Measurements from ENCODE around the gene LCLAT1. TPM values are rescaled to one million over a fixed set of nuclear protein-coding genes. Genes with fewer than 3 reads are reported as not detected.

LCLAT1 gene
- total RNA-seq, 1 donor from 2014 or later = 13.0 TPM

DNA sequence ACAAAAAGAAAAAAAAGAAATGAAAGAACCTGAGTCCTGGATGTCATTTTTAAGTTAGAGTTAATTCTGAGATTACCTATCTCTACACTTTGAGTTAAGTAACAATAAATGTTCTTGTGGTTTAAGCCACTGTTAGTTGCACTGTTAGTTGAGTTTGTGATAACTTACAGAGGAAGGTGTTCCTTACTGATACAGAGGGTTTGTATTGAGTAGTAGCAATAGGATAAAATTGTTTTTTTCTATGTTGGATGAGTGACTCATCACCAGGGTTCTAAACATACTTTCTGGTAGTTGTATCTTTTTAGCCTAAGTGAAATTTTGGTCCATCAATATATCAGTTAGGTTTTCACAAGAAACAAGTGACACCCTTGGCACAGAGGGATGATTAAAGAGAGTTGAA is 4.0 kb upstream of the LCLAT1 start:
- Histone ChIP-seq H3K27ac (no peak overlapping the region), H3K36me3 (no peaks in the 10 kb centered on the region), H3K9me3 (no peaks in the 10 kb centered on the region), H3K27me3 (ENCODE audit: low read depth) (no peaks in the 10 kb centered on the region), H3K4me3 (no peak overlapping the region), H3K4me1 (peaks cover 12% of the 10 kb centered on the region)
- ATAC-seq (no peak), DNase-seq (no peak)
- intact Hi-C loops (cut with DNase I) = no loop called here
- TF ChIP-seq, protein P1, sequence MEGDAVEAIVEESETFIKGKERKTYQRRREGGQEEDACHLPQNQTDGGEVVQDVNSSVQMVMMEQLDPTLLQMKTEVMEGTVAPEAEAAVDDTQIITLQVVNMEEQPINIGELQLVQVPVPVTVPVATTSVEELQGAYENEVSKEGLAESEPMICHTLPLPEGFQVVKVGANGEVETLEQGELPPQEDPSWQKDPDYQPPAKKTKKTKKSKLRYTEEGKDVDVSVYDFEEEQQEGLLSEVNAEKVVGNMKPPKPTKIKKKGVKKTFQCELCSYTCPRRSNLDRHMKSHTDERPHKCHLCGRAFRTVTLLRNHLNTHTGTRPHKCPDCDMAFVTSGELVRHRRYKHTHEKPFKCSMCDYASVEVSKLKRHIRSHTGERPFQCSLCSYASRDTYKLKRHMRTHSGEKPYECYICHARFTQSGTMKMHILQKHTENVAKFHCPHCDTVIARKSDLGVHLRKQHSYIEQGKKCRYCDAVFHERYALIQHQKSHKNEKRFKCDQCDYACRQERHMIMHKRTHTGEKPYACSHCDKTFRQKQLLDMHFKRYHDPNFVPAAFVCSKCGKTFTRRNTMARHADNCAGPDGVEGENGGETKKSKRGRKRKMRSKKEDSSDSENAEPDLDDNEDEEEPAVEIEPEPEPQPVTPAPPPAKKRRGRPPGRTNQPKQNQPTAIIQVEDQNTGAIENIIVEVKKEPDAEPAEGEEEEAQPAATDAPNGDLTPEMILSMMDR (IDR thresholded peaks at IDR 0.05) = no peak

DNA sequence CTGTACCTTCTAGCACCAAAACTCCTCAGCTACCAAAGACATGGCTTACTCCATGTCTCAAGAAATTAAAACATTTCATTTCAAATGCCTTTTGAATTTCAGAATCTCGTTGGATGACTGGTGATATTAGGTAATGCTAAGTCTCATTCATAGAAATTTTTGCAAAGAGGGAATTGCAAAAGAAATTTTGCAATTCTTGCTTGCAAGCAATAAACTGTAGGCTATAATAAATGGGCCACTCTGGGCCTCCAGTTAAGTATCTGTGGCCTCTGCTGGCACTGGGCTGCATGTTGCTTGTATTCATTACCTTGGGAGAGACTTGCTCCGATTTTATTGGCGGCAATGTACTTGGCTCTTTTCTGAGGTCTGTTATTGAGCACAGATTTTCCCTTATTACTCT is 2.8 kb upstream of the LCLAT1 start:
- ATAC-seq (no peak), DNase-seq (no peak)
- intact Hi-C loops (cut with DNase I) = no loop called here
- H3K4me1 ChIP-seq = peaks cover 16% of the 10 kb centered on the region
- H3K27me3 ChIP-seq (ENCODE audit: low read depth) = no peaks in the 10 kb centered on the region
- no peak overlapping the region for H3K27ac ChIP-seq
- TF ChIP-seq, protein P1 (IDR thresholded peaks at IDR 0.05) = no peak
- no peaks in the 10 kb centered on the region for H3K36me3 ChIP-seq
- H3K4me3 ChIP-seq = no peak overlapping the region
- H3K9me3 ChIP-seq = no peaks in the 10 kb centered on the region

DNA sequence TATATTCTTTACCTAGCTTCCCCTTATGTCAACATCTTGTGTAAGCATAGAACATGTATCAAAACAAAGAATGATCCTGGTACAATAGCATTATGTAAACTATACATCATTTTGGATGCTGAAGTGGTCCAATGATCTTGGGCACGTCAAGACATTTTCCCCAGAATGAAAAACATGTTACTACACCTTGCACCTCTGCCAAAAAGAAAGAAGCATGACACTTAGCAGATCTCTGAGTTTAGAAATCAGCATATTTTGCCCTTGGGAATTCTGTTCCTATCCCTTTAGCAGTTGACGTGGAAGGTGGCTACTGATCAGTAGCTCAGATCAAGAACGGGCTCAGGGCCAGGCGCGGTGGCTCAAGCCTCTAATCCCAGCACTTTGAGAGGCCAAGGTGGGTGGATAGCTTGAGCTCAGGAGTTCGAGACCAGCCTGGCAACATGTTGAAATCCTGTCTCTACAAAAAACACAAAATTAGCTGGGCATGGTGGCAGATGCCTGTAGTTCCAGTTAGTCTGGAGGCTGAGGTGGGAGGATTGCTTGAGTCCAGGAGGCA is 1.7 kb upstream of the LCLAT1 start:
- DNase-seq = no peak
- Histone ChIP-seq H3K27ac (no peak overlapping the region), H3K36me3 (no peaks in the 10 kb centered on the region), H3K4me3 (no peak overlapping the region), H3K9me3 (no peaks in the 10 kb centered on the region), H3K4me1 (peaks cover 16% of the 10 kb centered on the region), H3K27me3 (ENCODE audit: low read depth) (no peaks in the 10 kb centered on the region)
- TF ChIP-seq, protein P1 (IDR thresholded peaks at IDR 0.05) = no peak
- ATAC-seq = no peak
- intact Hi-C loops (cut with DNase I) = no loop called here

DNA sequence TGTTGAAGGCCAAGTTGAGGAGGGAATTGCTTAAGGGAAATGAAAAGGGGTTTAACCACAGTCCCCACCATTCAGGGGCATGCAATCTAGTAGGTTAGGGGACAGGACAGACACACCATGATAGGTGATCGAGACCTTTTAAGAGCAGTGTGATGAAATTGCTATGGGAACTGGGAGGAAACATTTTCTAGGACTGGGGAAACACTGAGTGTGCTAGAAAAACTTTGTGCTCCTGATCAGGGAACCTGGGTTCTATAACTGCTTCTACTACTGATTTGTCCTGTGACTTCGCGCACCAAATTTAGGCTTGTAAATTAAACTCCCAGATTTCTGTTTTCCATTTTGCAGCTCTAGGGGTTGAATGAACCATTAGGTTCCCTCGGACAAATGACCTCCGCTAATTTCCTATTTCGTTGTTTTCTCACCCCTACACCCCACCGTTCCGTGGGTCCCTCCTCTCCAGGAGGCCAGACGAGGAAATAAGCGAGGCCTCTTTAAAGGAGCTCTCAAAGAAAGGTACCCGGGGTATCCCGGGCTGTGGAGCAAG is 371 bp upstream of the LCLAT1 start:
- Histone ChIP-seq H3K9me3 (no peaks in the 10 kb centered on the region), H3K36me3 (no peaks in the 10 kb centered on the region), H3K4me1 (peaks cover 16% of the 10 kb centered on the region), H3K27me3 (ENCODE audit: low read depth) (no peaks in the 10 kb centered on the region), H3K4me3 (peak overlapping the region; percentile 89), H3K27ac (peak overlapping the region; percentile 85)
- intact Hi-C loops (cut with DNase I) = no loop called here
- DNase-seq (no peak), ATAC-seq (peak; percentile 14 to 45)
- TF ChIP-seq, protein P1 (IDR thresholded peaks at IDR 0.05) = no peak

DNA sequence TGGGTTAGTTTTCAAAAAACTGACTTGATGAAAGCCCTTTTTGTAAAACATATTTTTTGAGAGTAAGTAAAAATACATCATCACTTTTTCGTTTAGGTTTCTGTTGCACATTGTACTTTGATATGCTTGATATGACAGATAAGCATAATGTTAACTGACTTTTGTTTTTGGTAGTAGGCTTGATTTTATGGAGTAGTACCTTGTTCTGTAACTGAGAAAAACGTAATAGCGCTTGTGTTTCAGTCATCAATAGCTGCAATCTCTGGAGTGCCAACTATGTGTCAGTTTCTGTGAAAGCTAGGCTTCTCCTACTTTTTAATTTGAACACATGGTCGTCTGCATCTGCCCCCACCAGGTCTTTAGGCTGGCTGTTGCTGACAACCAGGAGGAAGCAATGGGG is 1.3 kb downstream of the LCLAT1 start:
- Histone ChIP-seq H3K9me3 (no peaks in the 10 kb centered on the region), H3K36me3 (no peaks in the 10 kb centered on the region), H3K4me3 (peak overlapping the region; percentile 89), H3K27ac (no peak overlapping the region), H3K27me3 (ENCODE audit: low read depth) (no peaks in the 10 kb centered on the region), H3K4me1 (peaks cover 16% of the 10 kb centered on the region)
- intact Hi-C loops (cut with DNase I) = no loop called here
- DNase-seq = no peak
- no peak for ATAC-seq
- TF ChIP-seq, protein P1 (IDR thresholded peaks at IDR 0.05) = no peak
